ENCODE measurements around the gene HDAC1.

HDAC1 gene

GRCh38 chr1:32247983-32248889 lies 43.6 kb upstream of the HDAC1 start:
- no peaks in the 10 kb centered on the region for H3K79me2 ChIP-seq
- no peak overlapping the region for H3K9ac ChIP-seq
- H2AFZ ChIP-seq = peak overlapping the region; percentile 64
- H3K27ac ChIP-seq = peak overlapping the region; percentile 60
- no peaks in the 10 kb centered on the region for H3K9me3 ChIP-seq (ENCODE audit: control insufficient read depth, low read length)
- TF ChIP-seq, protein P1, sequence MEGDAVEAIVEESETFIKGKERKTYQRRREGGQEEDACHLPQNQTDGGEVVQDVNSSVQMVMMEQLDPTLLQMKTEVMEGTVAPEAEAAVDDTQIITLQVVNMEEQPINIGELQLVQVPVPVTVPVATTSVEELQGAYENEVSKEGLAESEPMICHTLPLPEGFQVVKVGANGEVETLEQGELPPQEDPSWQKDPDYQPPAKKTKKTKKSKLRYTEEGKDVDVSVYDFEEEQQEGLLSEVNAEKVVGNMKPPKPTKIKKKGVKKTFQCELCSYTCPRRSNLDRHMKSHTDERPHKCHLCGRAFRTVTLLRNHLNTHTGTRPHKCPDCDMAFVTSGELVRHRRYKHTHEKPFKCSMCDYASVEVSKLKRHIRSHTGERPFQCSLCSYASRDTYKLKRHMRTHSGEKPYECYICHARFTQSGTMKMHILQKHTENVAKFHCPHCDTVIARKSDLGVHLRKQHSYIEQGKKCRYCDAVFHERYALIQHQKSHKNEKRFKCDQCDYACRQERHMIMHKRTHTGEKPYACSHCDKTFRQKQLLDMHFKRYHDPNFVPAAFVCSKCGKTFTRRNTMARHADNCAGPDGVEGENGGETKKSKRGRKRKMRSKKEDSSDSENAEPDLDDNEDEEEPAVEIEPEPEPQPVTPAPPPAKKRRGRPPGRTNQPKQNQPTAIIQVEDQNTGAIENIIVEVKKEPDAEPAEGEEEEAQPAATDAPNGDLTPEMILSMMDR (IDR thresholded peaks at IDR 0.05) = peak; percentile 70
- H3K36me3 ChIP-seq (ENCODE audit: control insufficient read depth, insufficient read depth, low read length) = no peaks in the 10 kb centered on the region
- H3K4me2 ChIP-seq (ENCODE audit: low read length) = peak overlapping the region; percentile 38
- H3K4me1 ChIP-seq = peaks cover 2% of the 10 kb centered on the region
- H3K4me3 ChIP-seq (ENCODE audit: low read depth, low read length) = peak overlapping the region; percentile 5
- H3K27me3 ChIP-seq (ENCODE audit: control insufficient read depth, insufficient read depth, low read length) = no peaks in the 10 kb centered on the region

- H2AFZ ChIP-seq = no peak overlapping the region
- H3K27ac ChIP-seq = peak overlapping the region; percentile 62
- H3K27me3 ChIP-seq (ENCODE audit: control insufficient read depth, insufficient read depth, low read length) = no peaks in the 10 kb centered on the region
- H3K9me3 ChIP-seq (ENCODE audit: control insufficient read depth, low read length) = no peaks in the 10 kb centered on the region
- no peak overlapping the region for H3K4me2 ChIP-seq (ENCODE audit: low read length)
- no peaks in the 10 kb centered on the region for H3K36me3 ChIP-seq (ENCODE audit: control insufficient read depth, insufficient read depth, low read length)
- TF ChIP-seq, protein P1 (IDR thresholded peaks at IDR 0.05) = no peak
- H3K79me2 ChIP-seq = no peaks in the 10 kb centered on the region
- H3K4me1 ChIP-seq = peaks cover 2% of the 10 kb centered on the region
- no peak overlapping the region for H3K4me3 ChIP-seq (ENCODE audit: low read depth, low read length)
- H3K9ac ChIP-seq = no peak overlapping the region
These were observed 41.9 kb upstream of the HDAC1 start for GRCh38 chr1:32249831-32250525.

GRCh38 chr1:32250893-32251716 lies 40.8 kb upstream of the HDAC1 start, which contains the start of gene LCK:
Gene LCK, plus strand, starts transcription at chr1:32251265. Its CDS starts 23,065 bp downstream, at chr1:32274330.
- Histone ChIP-seq H3K9me3 (ENCODE audit: control insufficient read depth, low read length) (no peaks in the 10 kb centered on the region), H3K27me3 (ENCODE audit: control insufficient read depth, insufficient read depth, low read length) (no peaks in the 10 kb centered on the region), H3K4me3 (ENCODE audit: low read depth, low read length) (no peak within 1 kb of the TSS), H3K4me1 (peaks cover 2% of the 10 kb centered on the region), H3K9ac (no peak within 1 kb of the TSS), H3K27ac (peak within 1 kb of the TSS; percentile 62), H3K79me2 (no peaks in the 10 kb centered on the region), H2AFZ (no peak within 1 kb of the TSS), H3K4me2 (ENCODE audit: low read length) (no peak within 1 kb of the TSS), H3K36me3 (ENCODE audit: control insufficient read depth, insufficient read depth, low read length) (no peaks in the 10 kb centered on the region)
- TF ChIP-seq, protein P1 (IDR thresholded peaks at IDR 0.05) = no peak

DNA sequence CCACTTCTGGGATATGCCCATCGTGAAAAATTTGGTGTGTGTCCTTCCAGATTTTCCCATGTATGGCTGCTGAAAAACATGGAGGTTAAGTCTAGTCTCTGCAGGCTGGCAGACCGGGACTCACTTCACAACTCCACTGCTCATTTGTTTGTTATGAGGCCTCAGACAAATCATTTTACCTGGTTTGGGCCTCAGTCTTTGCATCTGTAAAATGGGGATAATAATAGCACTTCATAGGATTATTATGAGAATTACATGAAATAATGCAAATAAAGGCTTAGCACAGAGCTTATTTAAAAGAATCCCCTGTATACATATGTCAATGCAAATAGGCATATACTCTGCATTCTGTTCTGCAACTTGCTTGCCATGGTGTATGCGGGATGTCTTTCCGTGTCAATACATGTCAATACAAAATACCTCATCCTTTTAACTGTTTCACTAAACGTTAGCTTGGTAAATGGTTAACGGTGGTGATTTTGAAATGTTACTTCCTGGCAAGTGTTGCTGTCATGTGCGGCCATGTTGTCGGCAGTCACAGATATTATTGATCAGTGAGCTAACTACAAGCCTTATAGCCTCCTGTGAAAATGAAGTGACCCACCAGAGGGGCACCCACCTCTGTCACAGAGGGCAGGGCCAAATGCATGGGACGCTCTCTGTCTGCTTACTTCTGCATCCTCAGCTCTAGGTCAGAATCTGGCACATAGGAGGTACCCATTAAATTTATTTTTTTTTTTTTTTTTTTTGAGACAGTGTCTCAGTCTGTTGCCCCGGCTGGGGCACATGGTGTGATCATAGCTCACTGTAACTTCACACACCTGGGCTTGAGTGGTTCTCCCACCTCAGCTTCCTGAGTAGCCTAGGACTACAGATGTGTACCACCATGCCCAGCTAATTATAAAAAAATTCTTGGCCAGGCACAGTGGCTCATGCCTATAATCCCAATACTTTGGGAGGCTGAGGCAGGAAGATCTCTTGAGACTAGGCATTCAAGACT lies 36.5 kb upstream of the HDAC1 start:
- no peaks in the 10 kb centered on the region for H3K27me3 ChIP-seq (ENCODE audit: control insufficient read depth, insufficient read depth, low read length)
- H3K9ac ChIP-seq = no peak overlapping the region
- H3K4me3 ChIP-seq (ENCODE audit: low read depth, low read length) = no peak overlapping the region
- H3K9me3 ChIP-seq (ENCODE audit: control insufficient read depth, low read length) = no peaks in the 10 kb centered on the region
- no peaks in the 10 kb centered on the region for H3K4me1 ChIP-seq
- H3K4me2 ChIP-seq (ENCODE audit: low read length) = no peak overlapping the region
- H3K27ac ChIP-seq = no peak overlapping the region
- TF ChIP-seq, protein P1 (IDR thresholded peaks at IDR 0.05) = no peak
- H3K79me2 ChIP-seq = no peaks in the 10 kb centered on the region
- H2AFZ ChIP-seq = no peak overlapping the region
- no peaks in the 10 kb centered on the region for H3K36me3 ChIP-seq (ENCODE audit: control insufficient read depth, insufficient read depth, low read length)

Measured in parathyroid adenoma (tissue), 2 donors.